K562 (cell line): ENCODE measurements around the gene CUX1. TPM values are rescaled to one million over a fixed set of nuclear protein-coding genes. Genes with fewer than 3 reads are reported as not detected.

Source experiments
- ATAC-seq: fragments of 200-7000 bp; cut with Tn5 transposase; 3 replicates; pipeline ENCODE4 v1.9.1; 2020; ENCODE audit warnings: moderate library complexity
- BruUV-seq: library from RNA; stranded (reverse); fragments of 400-500 nt; replicated peaks from 2 replicates; lab custom pipeline; 2021; lab: Mats Ljungman, UMichigan
- CTCF ChIA-PET: fragments of 300-600 bp; formaldehyde crosslinking; extraction: SDS; loops from one replicate; lab custom pipeline; 2021; ENCODE audit warnings: low intra/inter-chr PET ratio; lab: Yijun Ruan, JAX
- POLR2A ChIA-PET: fragments of 300-600, 350-650 bp; sonication (Branson Sonifier 250); formaldehyde crosslinking; extraction: SDS; loops from one replicate; lab custom pipeline; 2021; ENCODE audit warnings: antibody characterized with exemption, inconsistent platforms; lab: Yijun Ruan, JAX
- DNase-seq, 4 experiments: peaks; one replicate each; pipeline versions ENCODE4 v3.0.0 to v3.0.0-alpha.2; 2011 to 2018; ENCODE audit warnings: low spot score in 3 of 4, mixed read lengths in 3 of 4; ENCODE audit errors: extremely low read depth in 1 of 4
- FAIRE-seq: peaks from 2 replicates; lab custom pipeline; 2011; peaks lifted over from hg19 to GRCh38; lab: Jason Lieb, UNC
- H2AFZ ChIP-seq: 2 replicates; pipeline ENCODE4 v1.6.0; 2011; ENCODE audit warnings: low read depth, low read length, control low read depth, inconsistent platforms
- H3K27ac ChIP-seq: fragments of 200-600 bp; 3 replicates; pipeline ENCODE4 v1.8.0; 2011; ENCODE audit warnings: low read depth, mild to moderate bottlenecking, control low read depth, inconsistent platforms, low read length, moderate library complexity, mixed read lengths; ENCODE audit errors: extremely low read depth
- H3K27me3 ChIP-seq, 2 experiments: fragments of 300-600 bp in 1 of 2; 2 replicates in 1 of 2; 3 replicates in 1 of 2; pipeline versions ENCODE4 v1.6.0 to v1.8.0; 2011; ENCODE audit warnings: inconsistent platforms in 2 of 2, low read length in 2 of 2, mild to moderate bottlenecking in 1 of 2, mixed read lengths in 1 of 2, moderate library complexity in 1 of 2; ENCODE audit not compliant: control insufficient read depth in 2 of 2, insufficient read depth in 2 of 2
- H3K36me3 ChIP-seq: fragments of 300-600 bp; 3 replicates; pipeline ENCODE4 v1.8.0; 2011; ENCODE audit warnings: mild to moderate bottlenecking, low read length, inconsistent platforms; ENCODE audit not compliant: control insufficient read depth, insufficient read depth
- H3K4me1 ChIP-seq, 2 experiments: fragments of 200-600 bp in 1 of 2; replicated peaks in 1 of 2; 2 replicates in 1 of 2; 3 replicates in 1 of 2; pipeline versions ENCODE4 v1.5.1 to v1.8.0; 2011; ENCODE audit warnings: inconsistent platforms in 2 of 2, low read length in 2 of 2, mild to moderate bottlenecking in 1 of 2, mixed read lengths in 1 of 2, moderate library complexity in 1 of 2; ENCODE audit not compliant: control insufficient read depth in 2 of 2, insufficient read depth in 2 of 2
- H3K4me2 ChIP-seq: 2 replicates; pipeline ENCODE4 v1.6.1; 2011; ENCODE audit warnings: low read length, control low read depth, inconsistent platforms, mixed read lengths; ENCODE audit not compliant: insufficient read depth
- H3K4me3 ChIP-seq: fragments of 200-600 bp; sonication (generic), shearing (Covaris generic); 2 replicates; pipeline ENCODE4 v1.5.1; 2016; ENCODE audit warnings: control low read depth, inconsistent platforms
- H3K79me2 ChIP-seq: fragments of 200-600 bp; 3 replicates; pipeline ENCODE4 v1.8.0; 2011; ENCODE audit warnings: low read length, inconsistent platforms; ENCODE audit not compliant: control insufficient read depth, insufficient read depth
- H3K9ac ChIP-seq, 2 experiments: 2 replicates each; pipeline versions ENCODE4 v1.6.0 to v1.6.1; 2011; ENCODE audit warnings: low read depth in 2 of 2, low read length in 2 of 2, control low read depth in 1 of 2, inconsistent platforms in 1 of 2, mild to moderate bottlenecking in 1 of 2, mixed read lengths in 1 of 2; ENCODE audit not compliant: insufficient read depth in 1 of 2
- H3K9me1 ChIP-seq: one replicate; pipeline ENCODE4 v1.6.0; 2011; ENCODE audit warnings: inconsistent platforms, mild to moderate bottlenecking, low read length, moderate library complexity; ENCODE audit not compliant: control insufficient read depth, insufficient read depth
- H3K9me3 ChIP-seq: replicated peaks from 2 replicates; pipeline ENCODE4 v1.5.1; 2011; ENCODE audit warnings: low read depth, low read length, inconsistent platforms; ENCODE audit not compliant: control insufficient read depth, insufficient read depth
- H4K20me1 ChIP-seq: replicated peaks from 2 replicates; pipeline ENCODE4 v1.6.1; 2011; ENCODE audit warnings: low read length, inconsistent platforms, mixed read lengths; ENCODE audit not compliant: control insufficient read depth, insufficient read depth
- CBFB ChIP-seq: sonication (generic); formaldehyde crosslinking; IDR thresholded peaks from 2 replicates; pipeline ENCODE4 v1.4.0; 2020; ENCODE audit warnings: mild to moderate bottlenecking, missing genetic modification reagents
- CBX1 ChIP-seq: sonication (generic); IDR thresholded peaks from 2 replicates; pipeline ENCODE4 v1.6.1; 2016; ENCODE audit warnings: antibody characterized with exemption, low read depth, mild to moderate bottlenecking
- DPF2 ChIP-seq: fragments of 450-650 bp; IDR thresholded peaks from 2 replicates; pipeline ENCODE4 v1.6.1; 2016
- ERF ChIP-seq: fragments of 450-650 bp; formaldehyde crosslinking; IDR thresholded peaks from 2 replicates; pipeline ENCODE4 v1.4.0; 2020; ENCODE audit warnings: mild to moderate bottlenecking, mixed read lengths
- FOSL1 ChIP-seq: fragments of 200-800 bp; sonication (Bioruptor generic); conservative IDR thresholded peaks from 2 replicates; pipeline ENCODE4 v1.6.1; 2016; ENCODE audit warnings: missing genetic modification characterization, missing compliant biosample characterization
- HOXB6 ChIP-seq: fragments of 250-450 bp; sonication (Bioruptor Pico); IDR thresholded peaks from 2 replicates; pipeline ENCODE4 v1.5.1; 2022; ENCODE audit warnings: mild to moderate bottlenecking, borderline replicate concordance
- MCM5 ChIP-seq: fragments of 450-650 bp; IDR thresholded peaks from 2 replicates; pipeline ENCODE4 v1.6.1; 2016; ENCODE audit warnings: low read depth
- NFE2 ChIP-seq: IDR thresholded peaks from 2 replicates; pipeline ENCODE4 v1.6.1; 2014; ENCODE audit warnings: antibody characterized with exemption, low read depth
- NFIC ChIP-seq: fragments of 450-650 bp; IDR thresholded peaks from 2 replicates; pipeline ENCODE4 v1.6.1; 2017; ENCODE audit warnings: mild to moderate bottlenecking, inconsistent platforms
- SMC3 ChIP-seq: conservative IDR thresholded peaks from 2 replicates; pipeline ENCODE4 v1.6.1; 2011; ENCODE audit warnings: low read depth, low read length, improper control_type of control experiment; ENCODE audit not compliant: insufficient read depth
- TBL1XR1 ChIP-seq, 2 experiments: IDR thresholded peaks; 2 replicates each; pipeline ENCODE4 v1.6.1; 2012; ENCODE audit warnings: improper control_type of control experiment in 2 of 2, low read length in 2 of 2, mild to moderate bottlenecking in 1 of 2
- ZFP30 ChIP-seq: fragments of 250-450 bp; sonication (Bioruptor Pico); IDR thresholded peaks from 2 replicates; pipeline ENCODE4 v1.8.0; 2022; ENCODE audit warnings: moderate library complexity, mild to moderate bottlenecking, inconsistent platforms, borderline replicate concordance
- ZNF133 ChIP-seq: fragments of 250-450 bp; sonication (Bioruptor Pico); IDR thresholded peaks from 2 replicates; pipeline ENCODE4 v1.4.0; 2020; ENCODE audit warnings: mild to moderate bottlenecking
- ZNF174 ChIP-seq: fragments of 250-450 bp; sonication (Bioruptor Pico); IDR thresholded peaks from 2 replicates; pipeline ENCODE4 v1.4.0; 2020; ENCODE audit warnings: mild to moderate bottlenecking
- ZNF449 ChIP-seq: fragments of 250-450 bp; sonication (Bioruptor Pico); IDR thresholded peaks from 2 replicates; pipeline ENCODE4 v1.8.0; 2022; ENCODE audit warnings: moderate library complexity, mild to moderate bottlenecking, inconsistent platforms
- ZNF77 ChIP-seq: fragments of 250-450 bp; sonication (Bioruptor Pico); IDR thresholded peaks from 2 replicates; pipeline ENCODE4 v1.5.0; 2020
- whole genome bisulfite sequencing: fragments of 100-300 bp; shearing (Covaris generic); methylation state at CpG from one replicate; pipeline ENCODE4 v1.1.6; 2016; ENCODE audit warnings: low coverage, mixed read lengths; ENCODE audit not compliant: insufficient coverage; ENCODE audit errors: missing lambda C conversion rate; 5-methylcytosine and 5-hydroxymethylcytosine counted together
- in situ Hi-C: fragments of 300-500 bp; cut with MboI; formaldehyde crosslinking; loops from 4 replicates; pipeline ENCODE4 v1.15.0; 2018; ENCODE audit warnings: inconsistent platforms, mixed read lengths
- intact Hi-C: fragments of 100-400 bp; cut with micrococcal nuclease; formaldehyde crosslinking; loops from 2 replicates; pipeline ENCODE4 v1.14.2; 2022
- polyA plus RNA-seq, 8 experiments: library from polyadenylated mRNA; depleted of rRNA in 4 of 8; stranded (reverse) in 5 of 8; unstranded in 3 of 8; fragments of >200 nt; fragmentation: Nextera tagmentation in 2 of 8; fragmentation: Illumina TruSeq in 1 of 8; extraction: Ambion mirVana in 2 of 8; extraction: Trizol in 1 of 8; gene quantifications; 2 replicates each; pipeline versions ENCODE4 v1.2.1 to v1.2.3, GENCODE V29; 2011 to 2014; ENCODE audit warnings: inconsistent platforms in 1 of 8, missing spikeins in 1 of 8
- total RNA-seq, 7 experiments: library from RNA; depleted of rRNA in 6 of 7; stranded (reverse); fragments of >200 nt in 6 of 7; fragmentation: Illumina TruSeq in 2 of 7; extraction: Trizol in 2 of 7; gene quantifications; 2 replicates each; pipeline versions ENCODE4 v1.2.1 to v1.2.3, GENCODE V29; 2011 to 2021; ENCODE audit warnings: low replicate concordance in 1 of 7
- TF ChIP-seq, protein P1 (sequence below): sonication (generic); IDR thresholded peaks from 2 replicates; pipeline ENCODE4 v1.6.1; 2016
- TF ChIP-seq, protein P2 (sequence below): fragments of 250-450 bp; sonication (Bioruptor Pico); IDR thresholded peaks from 2 replicates; pipeline ENCODE4 v1.4.0; 2020; ENCODE audit warnings: mild to moderate bottlenecking, moderate library complexity
- TF ChIP-seq, protein P3 (sequence below): sonication (generic); formaldehyde crosslinking; IDR thresholded peaks from 2 replicates; pipeline ENCODE4 v1.8.0; 2022; ENCODE audit warnings: missing genetic modification reagents, mild to moderate bottlenecking, borderline replicate concordance

CUX1 gene
- total and polyA plus RNA-seq, 9 of the 15 experiments (the other 6 are each of a cell fraction or from before 2014, with no cell fraction given), result 3.6 to 55.3 (median 25.2) TPM

DNA sequence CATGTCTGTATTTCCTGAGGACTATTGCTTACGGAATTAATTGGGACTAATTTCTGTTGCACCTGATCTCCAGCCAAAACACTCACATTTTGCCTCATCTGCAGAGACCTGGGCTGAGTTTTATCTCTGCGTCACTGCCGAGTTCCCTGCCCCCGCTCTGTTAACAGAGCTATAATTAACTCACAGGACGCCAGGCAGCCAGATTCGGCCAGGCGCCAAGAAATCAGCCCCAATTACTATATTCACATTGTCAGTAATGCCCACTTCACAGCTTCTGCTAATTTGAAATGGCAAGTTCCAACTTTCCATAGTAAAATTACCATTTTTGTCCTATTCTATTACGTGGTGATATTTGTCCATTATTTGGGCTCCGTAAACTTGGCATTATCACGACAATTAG, 130.5 kb downstream of the CUX1 start:
- H3K36me3 ChIP-seq, result peaks cover 2% of the 10 kb centered on the region; the same call in 2 of the 3 replicates
- H3K27ac ChIP-seq, result no peak overlapping the region
- DNase-seq, result peak; percentile 43 to 82 (median 59)
- in situ Hi-C loops (no loop called here), intact Hi-C loops (no loop called here)
- no peak overlapping the region for H3K9ac ChIP-seq
- POLR2A ChIA-PET, result interaction anchor here (0.9 to 1.0 kb wide), 2 partner anchors 8 to 11 kb away, joined by 3 to 7 read pairs; no protein-coding TSS in a partner anchor
- peaks cover 39% of the 10 kb centered on the region for H3K79me2 ChIP-seq
- no TSS peak for BruUV-seq
- ATAC-seq, result peak; percentile 84
- H3K4me2 ChIP-seq, result peak overlapping the region; percentile 58
- CTCF ChIA-PET, result no interaction called here
- H3K9me1 ChIP-seq, result no peaks in the 10 kb centered on the region
- H2AFZ ChIP-seq, result no peak overlapping the region
- H3K27me3 ChIP-seq, result no peaks in the 10 kb centered on the region
- WGBS, result 25% methylated on average over 10 of the region's 10 CpGs
- peak; percentile 88 for FAIRE-seq
- H3K4me3 ChIP-seq, result no peak overlapping the region
- H3K9me3 ChIP-seq, result no peaks in the 10 kb centered on the region
- H4K20me1 ChIP-seq, result peaks cover 18% of the 10 kb centered on the region; the same call in 1 of the 2 replicates
- H3K4me1 ChIP-seq, result peaks cover 15 to 25% of the 10 kb centered on the region in 2 experiments
- TF ChIP-seq ERF (CRISPR knock-in tag) (no peak), ZNF133 (CRISPR knock-in tag) (no peak), ZNF174 (CRISPR knock-in tag) (no peak), MCM5 (no peak), TBL1XR1 (IDR thresholded peaks at IDR 0.05; ENCODE audit: low read length in 2 of 2) (peak in 1 of 2 experiments; percentile 74; a peak in 2 of 4 replicates), FOSL1 (tag) (peak; percentile 38), NFIC (peak; percentile 91), ZFP30 (CRISPR knock-in tag) (no peak), HOXB6 (CRISPR knock-in tag) (no peak), DPF2 (peak; percentile 65), CBFB (CRISPR knock-in tag) (no peak), CBX1 (no peak), NFE2 (0 out of 2 replicates have a peak, but pooled peaks have one; percentile 34), SMC3 (no peak), ZNF449 (CRISPR knock-in tag) (no peak), ZNF77 (no peak)
- TF ChIP-seq, protein P1, sequence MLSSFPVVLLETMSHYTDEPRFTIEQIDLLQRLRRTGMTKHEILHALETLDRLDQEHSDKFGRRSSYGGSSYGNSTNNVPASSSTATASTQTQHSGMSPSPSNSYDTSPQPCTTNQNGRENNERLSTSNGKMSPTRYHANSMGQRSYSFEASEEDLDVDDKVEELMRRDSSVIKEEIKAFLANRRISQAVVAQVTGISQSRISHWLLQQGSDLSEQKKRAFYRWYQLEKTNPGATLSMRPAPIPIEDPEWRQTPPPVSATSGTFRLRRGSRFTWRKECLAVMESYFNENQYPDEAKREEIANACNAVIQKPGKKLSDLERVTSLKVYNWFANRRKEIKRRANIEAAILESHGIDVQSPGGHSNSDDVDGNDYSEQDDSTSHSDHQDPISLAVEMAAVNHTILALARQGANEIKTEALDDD, result peak; percentile 39; the same call in 1 of the 2 replicates
- TF ChIP-seq, protein P2, sequence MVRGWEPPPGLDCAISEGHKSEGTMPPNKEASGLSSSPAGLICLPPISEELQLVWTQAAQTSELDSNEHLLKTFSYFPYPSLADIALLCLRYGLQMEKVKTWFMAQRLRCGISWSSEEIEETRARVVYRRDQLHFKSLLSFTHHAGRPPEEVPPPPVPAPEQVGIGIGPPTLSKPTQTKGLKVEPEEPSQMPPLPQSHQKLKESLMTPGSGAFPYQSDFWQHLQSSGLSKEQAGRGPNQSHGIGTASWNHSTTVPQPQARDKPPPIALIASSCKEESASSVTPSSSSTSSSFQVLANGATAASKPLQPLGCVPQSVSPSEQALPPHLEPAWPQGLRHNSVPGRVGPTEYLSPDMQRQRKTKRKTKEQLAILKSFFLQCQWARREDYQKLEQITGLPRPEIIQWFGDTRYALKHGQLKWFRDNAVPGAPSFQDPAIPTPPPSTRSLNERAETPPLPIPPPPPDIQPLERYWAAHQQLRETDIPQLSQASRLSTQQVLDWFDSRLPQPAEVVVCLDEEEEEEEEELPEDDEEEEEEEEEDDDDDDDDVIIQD (CRISPR knock-in tag), result no peak
- TF ChIP-seq, protein P3, sequence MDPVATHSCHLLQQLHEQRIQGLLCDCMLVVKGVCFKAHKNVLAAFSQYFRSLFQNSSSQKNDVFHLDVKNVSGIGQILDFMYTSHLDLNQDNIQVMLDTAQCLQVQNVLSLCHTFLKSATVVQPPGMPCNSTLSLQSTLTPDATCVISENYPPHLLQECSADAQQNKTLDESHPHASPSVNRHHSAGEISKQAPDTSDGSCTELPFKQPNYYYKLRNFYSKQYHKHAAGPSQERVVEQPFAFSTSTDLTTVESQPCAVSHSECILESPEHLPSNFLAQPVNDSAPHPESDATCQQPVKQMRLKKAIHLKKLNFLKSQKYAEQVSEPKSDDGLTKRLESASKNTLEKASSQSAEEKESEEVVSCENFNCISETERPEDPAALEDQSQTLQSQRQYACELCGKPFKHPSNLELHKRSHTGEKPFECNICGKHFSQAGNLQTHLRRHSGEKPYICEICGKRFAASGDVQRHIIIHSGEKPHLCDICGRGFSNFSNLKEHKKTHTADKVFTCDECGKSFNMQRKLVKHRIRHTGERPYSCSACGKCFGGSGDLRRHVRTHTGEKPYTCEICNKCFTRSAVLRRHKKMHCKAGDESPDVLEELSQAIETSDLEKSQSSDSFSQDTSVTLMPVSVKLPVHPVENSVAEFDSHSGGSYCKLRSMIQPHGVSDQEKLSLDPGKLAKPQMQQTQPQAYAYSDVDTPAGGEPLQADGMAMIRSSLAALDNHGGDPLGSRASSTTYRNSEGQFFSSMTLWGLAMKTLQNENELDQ (CRISPR knock-in tag), result no peak
